IMR-90 (cell line): Measurements from ENCODE around the gene GRM4. TPM values are rescaled to one million over a fixed set of nuclear protein-coding genes. Genes with fewer than 3 reads are reported as not detected.
A peak's percentile ranks its signal among the peaks of the same experiment; 100 is the strongest.

Source experiments
- ATAC-seq: fragments of 200-7000 bp; cut with Tn5 transposase; 2 replicates; pipeline ENCODE4 v1.9.1; 2020; ENCODE audit warnings: low read depth, mild to moderate bottlenecking, moderate library complexity
- BruUV-seq: library from RNA; stranded (reverse); fragments of 400-500 nt; replicated peaks from 2 replicates; lab custom pipeline; 2021; lab: Mats Ljungman, UMichigan
- CTCF ChIA-PET: fragments of 300-600 bp; formaldehyde crosslinking; extraction: SDS; loops from one replicate; lab custom pipeline; 2021; ENCODE audit warnings: antibody characterized with exemption; lab: Yijun Ruan, JAX
- POLR2A ChIA-PET: fragments of 300-600 bp; sonication (Branson Sonifier 250); formaldehyde crosslinking; loops from one replicate; lab custom pipeline; 2022; ENCODE audit warnings: antibody characterized with exemption; ENCODE audit not compliant: unreplicated experiment; lab: Charles Lee
- DNase-seq: peaks from one replicate; pipeline ENCODE4 v3.0.0; 2013
- H2AFZ ChIP-seq: replicated peaks from 2 replicates; pipeline ENCODE3; 2013; ENCODE audit warnings: low read length, mild to moderate bottlenecking; ENCODE audit not compliant: poor library complexity
- H2AK5ac ChIP-seq: 2 replicates; pipeline ENCODE4 v1.6.1; 2013; ENCODE audit warnings: low read depth, low read length, inconsistent platforms
- H2AK9ac ChIP-seq: replicated peaks from 2 replicates; pipeline ENCODE3; 2013; ENCODE audit warnings: mild to moderate bottlenecking, low read depth, low read length, moderate library complexity; ENCODE audit not compliant: poor library complexity
- H2BK120ac ChIP-seq: 2 replicates; pipeline ENCODE4 v1.6.1; 2013; ENCODE audit warnings: low read depth, low read length, inconsistent platforms
- H2BK15ac ChIP-seq: 3 replicates; pipeline ENCODE4 v1.6.1; 2013; ENCODE audit warnings: low read depth, low read length, inconsistent platforms
- H2BK20ac ChIP-seq: 2 replicates; pipeline ENCODE4 v1.6.1; 2013; ENCODE audit warnings: low read depth, mild to moderate bottlenecking, inconsistent platforms, low read length, moderate library complexity
- H2BK5ac ChIP-seq: 2 replicates; pipeline ENCODE4 v1.6.1; 2013; ENCODE audit warnings: mild to moderate bottlenecking, low read depth, low read length, inconsistent platforms; ENCODE audit not compliant: poor library complexity, severe bottlenecking
- H3K14ac ChIP-seq: replicated peaks from 2 replicates; pipeline ENCODE4 v1.6.1; 2013; ENCODE audit warnings: low read depth, low read length, inconsistent platforms
- H3K18ac ChIP-seq: 2 replicates; pipeline ENCODE4 v1.6.1; 2013; ENCODE audit warnings: low read depth, low read length, control low read depth
- H3K23ac ChIP-seq: 2 replicates; pipeline ENCODE4 v1.6.1; 2013; ENCODE audit warnings: low read depth, low read length, inconsistent platforms
- H3K27ac ChIP-seq: 2 replicates; pipeline ENCODE4 v1.5.1; 2013; ENCODE audit warnings: mild to moderate bottlenecking, control low read depth, low read length; ENCODE audit not compliant: insufficient read depth
- H3K27me3 ChIP-seq: 2 replicates; pipeline ENCODE4 v1.6.1; 2013; ENCODE audit warnings: low read length; ENCODE audit not compliant: control insufficient read depth, insufficient read depth
- H3K36me3 ChIP-seq: 2 replicates; pipeline ENCODE4 v1.6.1; 2013; ENCODE audit warnings: low read length, mixed read lengths; ENCODE audit not compliant: control insufficient read depth, insufficient read depth
- H3K4ac ChIP-seq: 2 replicates; pipeline ENCODE4 v1.6.1; 2013; ENCODE audit warnings: low read depth, low read length, inconsistent platforms
- H3K4me1 ChIP-seq: 2 replicates; pipeline ENCODE4 v1.6.1; 2013; ENCODE audit warnings: low read length, mixed read lengths; ENCODE audit not compliant: control insufficient read depth, insufficient read depth
- H3K4me2 ChIP-seq: 2 replicates; pipeline ENCODE4 v1.6.1; 2013; ENCODE audit warnings: low read depth, mild to moderate bottlenecking, control low read depth, low read length, moderate library complexity
- H3K4me3 ChIP-seq: 2 replicates; pipeline ENCODE4 v1.5.1; 2013; ENCODE audit warnings: low read depth, mild to moderate bottlenecking, control low read depth, low read length, moderate library complexity; ENCODE audit not compliant: insufficient read depth
- H3K56ac ChIP-seq: 2 replicates; pipeline ENCODE4 v1.6.1; 2013; ENCODE audit warnings: low read length, inconsistent platforms; ENCODE audit not compliant: insufficient read depth; ENCODE audit errors: extremely low read depth
- H3K79me1 ChIP-seq, 2 experiments: 2 replicates each; pipeline ENCODE4 v1.6.1; 2013; ENCODE audit warnings: low read length in 2 of 2, inconsistent platforms in 1 of 2, low read depth in 1 of 2
- H3K9ac ChIP-seq: 2 replicates; pipeline ENCODE4 v1.6.1; 2013; ENCODE audit warnings: low read depth, low read length, control low read depth
- H3K9me1 ChIP-seq: 2 replicates; pipeline ENCODE4 v1.6.1; 2013; ENCODE audit warnings: low read length, inconsistent platforms; ENCODE audit not compliant: insufficient read depth
- H3K9me3 ChIP-seq: 2 replicates; pipeline ENCODE4 v1.6.1; 2013; ENCODE audit warnings: low read length; ENCODE audit not compliant: control insufficient read depth, insufficient read depth
- H4K20me1 ChIP-seq: 2 replicates; pipeline ENCODE4 v1.6.1; 2013; ENCODE audit warnings: low read length, inconsistent platforms; ENCODE audit not compliant: insufficient read depth
- H4K5ac ChIP-seq: 2 replicates; pipeline ENCODE4 v1.6.1; 2013; ENCODE audit warnings: mild to moderate bottlenecking, low read depth, low read length, control low read depth
- H4K8ac ChIP-seq, 2 experiments: 2 replicates each; pipeline ENCODE4 v1.6.1; 2013; ENCODE audit warnings: low read depth in 2 of 2, low read length in 2 of 2, control low read depth in 1 of 2, inconsistent platforms in 1 of 2
- H4K91ac ChIP-seq: 2 replicates; pipeline ENCODE4 v1.6.1; 2013; ENCODE audit warnings: low read depth, low read length, inconsistent platforms; ENCODE audit not compliant: insufficient read depth
- BHLHE40 ChIP-seq: fragments of 150-350 bp; IDR thresholded peaks from 2 replicates; pipeline ENCODE4 v1.6.1; 2016; ENCODE audit warnings: mild to moderate bottlenecking, low read depth, low read length
- CEBPB ChIP-seq: IDR thresholded peaks from 2 replicates; pipeline ENCODE4 v1.6.1; 2012; ENCODE audit warnings: low read depth, low read length, improper control_type of control experiment
- CHD1 ChIP-seq: IDR thresholded peaks from 2 replicates; pipeline ENCODE4 v1.6.1; 2012; ENCODE audit warnings: low read depth, low read length, improper control_type of control experiment
- FOS ChIP-seq: fragments of 150-350 bp; IDR thresholded peaks from 2 replicates; pipeline ENCODE4 v1.6.1; 2016; ENCODE audit warnings: low read depth, low read length
- MAFK ChIP-seq: IDR thresholded peaks from 2 replicates; pipeline ENCODE4 v1.6.1; 2012; ENCODE audit warnings: low read depth, low read length, improper control_type of control experiment
- MXI1 ChIP-seq: IDR thresholded peaks from 2 replicates; pipeline ENCODE4 v1.6.1; 2012; ENCODE audit warnings: low read depth, mild to moderate bottlenecking, low read length, moderate library complexity, borderline replicate concordance
- NFE2L2 ChIP-seq: fragments of 150-350 bp; IDR thresholded peaks from 2 replicates; pipeline ENCODE4 v1.6.1; 2016; ENCODE audit warnings: low read depth, mild to moderate bottlenecking, low read length
- POLR2A ChIP-seq: IDR thresholded peaks from 2 replicates; pipeline ENCODE4 v1.6.1; 2012; ENCODE audit warnings: mild to moderate bottlenecking, low read depth, low read length
- RAD21 ChIP-seq: IDR thresholded peaks from 2 replicates; pipeline ENCODE4 v1.6.1; 2012; ENCODE audit warnings: low read length, improper control_type of control experiment
- RCOR1 ChIP-seq: IDR thresholded peaks from 2 replicates; pipeline ENCODE4 v1.6.1; 2012; ENCODE audit warnings: mild to moderate bottlenecking, low read length, improper control_type of control experiment; ENCODE audit not compliant: insufficient replicate concordance
- RFX5 ChIP-seq: IDR thresholded peaks from 2 replicates; pipeline ENCODE4 v1.8.0; 2012; ENCODE audit warnings: low read depth, mild to moderate bottlenecking, low read length, moderate library complexity
- SMC3 ChIP-seq: fragments of 150-350 bp; IDR thresholded peaks from 2 replicates; pipeline ENCODE4 v1.6.1; 2016; ENCODE audit warnings: low read depth, mild to moderate bottlenecking, antibody characterized with exemption, low read length, moderate library complexity
- WGBS, 2 experiments: methylation state at CpG; one replicate each; pipeline versions ENCODE4 v1.1.5 to v1.1.7; 2013; ENCODE audit warnings: missing lambda C conversion rate in 2 of 2; ENCODE audit not compliant: insufficient read length in 1 of 2; ENCODE audit errors: extremely low coverage in 2 of 2; 5-methylcytosine and 5-hydroxymethylcytosine counted together
- dilution Hi-C: fragments of 300-500 bp; cut with HindIII; formaldehyde crosslinking; loops from one replicate; pipeline ENCODE4 v1.14.3; 2018; ENCODE audit warnings: low sequenced_read_pairs; ENCODE audit not compliant: unreplicated experiment
- in situ Hi-C: fragments of 300-500 bp; cut with MboI; formaldehyde crosslinking; loops from 3 replicates; pipeline ENCODE4 v1.14.3; 2019; ENCODE audit warnings: low sequenced_read_pairs, inconsistent platforms, mixed read lengths
- intact Hi-C: fragments of 100-400 bp; cut with micrococcal nuclease; formaldehyde crosslinking; loops from 2 replicates; pipeline ENCODE4 v1.10.0; 2022
- polyA plus RNA-seq, 3 experiments: library from polyadenylated mRNA; depleted of rRNA; stranded (reverse); fragments of >200 nt; gene quantifications; 2 replicates each; pipeline ENCODE4 v1.2.3, GENCODE V29; 2012; ENCODE audit warnings: low replicate concordance in 1 of 3
- total RNA-seq: library from RNA; depleted of rRNA; stranded (reverse); fragments of >200 nt; gene quantifications from 2 replicates; pipeline ENCODE4 v1.2.3, GENCODE V29; 2012
- TF ChIP-seq, protein P1 (sequence below): fragments of 150-350 bp; IDR thresholded peaks from 2 replicates; pipeline ENCODE4 v1.6.1; 2017; ENCODE audit warnings: mild to moderate bottlenecking, antibody characterized with exemption, low read length, low read depth
- TF ChIP-seq, protein P2 (sequence below): fragments of 150-350 bp; IDR thresholded peaks from 2 replicates; pipeline ENCODE4 v1.6.1; 2016; ENCODE audit warnings: low read depth, mild to moderate bottlenecking, low read length, moderate library complexity, borderline replicate concordance

The GRM4 gene
- total and polyA plus RNA-seq, 2 of the 4 experiments (the other 2 are of a cell fraction) = 0.02 TPM; not detected in 1

DNA sequence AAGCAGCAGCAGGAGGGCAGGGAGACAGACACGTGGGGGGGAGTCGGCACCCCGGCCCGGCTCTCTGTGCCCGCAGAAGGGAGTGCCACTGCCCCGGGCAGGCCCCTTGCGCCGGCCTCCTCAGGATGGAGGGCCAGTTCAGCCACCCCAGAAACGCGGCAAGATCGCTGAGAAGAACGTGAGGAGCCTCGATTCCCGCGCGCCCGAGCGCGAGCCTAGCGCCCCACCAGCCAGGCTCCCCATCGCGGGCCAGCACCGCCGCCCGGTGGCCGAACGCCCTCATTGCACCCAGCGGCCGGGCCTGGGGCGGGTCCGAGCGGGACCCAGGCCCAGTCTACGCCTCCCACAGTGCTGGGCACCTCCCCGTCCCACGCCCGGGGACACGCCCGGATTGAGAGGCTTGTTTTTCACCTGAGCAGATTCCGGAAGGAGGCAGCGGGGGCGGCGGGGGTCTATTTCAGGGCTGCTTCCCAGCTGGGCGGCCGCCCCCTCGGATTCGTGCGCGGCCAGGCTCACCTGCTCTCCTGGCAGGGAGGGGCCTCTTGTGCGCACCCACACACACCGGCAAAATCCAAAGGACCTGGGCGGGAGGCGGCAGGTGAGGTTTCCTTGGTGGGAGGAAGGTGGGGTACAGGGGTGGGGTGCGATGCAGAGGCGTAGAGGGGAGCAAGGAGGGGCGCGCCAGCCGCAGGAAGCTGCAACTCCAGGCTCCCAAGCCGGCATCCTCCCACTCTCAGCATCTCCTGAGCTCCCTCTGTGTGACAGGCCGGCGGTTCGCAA lies 9.0 kb upstream of the GRM4 start:
- Histone ChIP-seq H3K9me1 (no peaks in the 10 kb centered on the region), H4K20me1 (no peaks in the 10 kb centered on the region), H3K18ac (no peak overlapping the region), H3K36me3 (no peaks in the 10 kb centered on the region), H3K4me2 (peak overlapping the region; percentile 80), H2AK9ac (peak overlapping the region; percentile 89), H3K79me1 (no peaks in the 10 kb centered on the region), H3K4me1 (no peaks in the 10 kb centered on the region), H3K14ac (no peak overlapping the region), H3K9ac (no peak overlapping the region), H2AK5ac (0 out of 2 replicates have a peak overlapping the region, but pooled peaks have one; percentile 43), H2BK15ac (no peak overlapping the region), H3K23ac (no peak overlapping the region), H2BK20ac (no peak overlapping the region), H3K27me3 (peaks cover 61% of the 10 kb centered on the region), H3K9me3 (peaks cover 7% of the 10 kb centered on the region), H2AFZ (peak overlapping the region; percentile 89), H3K4me3 (no peak overlapping the region), H2BK120ac (no peak overlapping the region), H3K56ac (no peak overlapping the region), H3K4ac (no peak overlapping the region), H4K91ac (no peak overlapping the region), H4K5ac (no peak overlapping the region), H2BK5ac (no peak overlapping the region), H3K27ac (no peak overlapping the region), H4K8ac (no peak overlapping the region)
- ATAC-seq (peak; percentile 97), DNase-seq (peak; percentile 26)
- WGBS, 2 experiments = 9% methylated on average over 31 of the region's 61 CpGs; no CpG with 5 or more reads in 1 of the 2 experiments
- in situ Hi-C loops = loop anchor here (10.0 to 25.0 kb wide), 4 partner anchors 390 to 982 kb away; partner anchors contain the start of genes BAK1, TCP11 and UQCC2
- dilution Hi-C loops = no loop called here
- POLR2A ChIA-PET = no interaction called here
- BruUV-seq = no TSS peak
- CTCF ChIA-PET = interaction anchor here (0.7 to 1.5 kb wide), 5 partner anchors 14 to 444 kb away, joined by 3 to 4 read pairs (median 4); partner anchors contain the start of gene UQCC2
- intact Hi-C loops = loop anchor here (1.0 to 2.0 kb wide), 5 partner anchors 100 to 566 kb away; partner anchors contain the start of gene UQCC2
- TF ChIP-seq, protein P1, sequence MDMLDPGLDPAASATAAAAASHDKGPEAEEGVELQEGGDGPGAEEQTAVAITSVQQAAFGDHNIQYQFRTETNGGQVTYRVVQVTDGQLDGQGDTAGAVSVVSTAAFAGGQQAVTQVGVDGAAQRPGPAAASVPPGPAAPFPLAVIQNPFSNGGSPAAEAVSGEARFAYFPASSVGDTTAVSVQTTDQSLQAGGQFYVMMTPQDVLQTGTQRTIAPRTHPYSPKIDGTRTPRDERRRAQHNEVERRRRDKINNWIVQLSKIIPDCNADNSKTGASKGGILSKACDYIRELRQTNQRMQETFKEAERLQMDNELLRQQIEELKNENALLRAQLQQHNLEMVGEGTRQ = no peak
- TF ChIP-seq MAFK (no peak), RFX5 (no peak), SMC3 (peak; percentile 85), FOS (no peak), NFE2L2 (no peak), CHD1 (no peak), BHLHE40 (peak; percentile 33; the same call in 1 of the 2 replicates), MXI1 (no peak), RAD21 (peak; percentile 97), CEBPB (no peak), POLR2A (0 out of 2 replicates have a peak, but pooled peaks have one; percentile 47), RCOR1 (no peak)
- TF ChIP-seq, protein P2, sequence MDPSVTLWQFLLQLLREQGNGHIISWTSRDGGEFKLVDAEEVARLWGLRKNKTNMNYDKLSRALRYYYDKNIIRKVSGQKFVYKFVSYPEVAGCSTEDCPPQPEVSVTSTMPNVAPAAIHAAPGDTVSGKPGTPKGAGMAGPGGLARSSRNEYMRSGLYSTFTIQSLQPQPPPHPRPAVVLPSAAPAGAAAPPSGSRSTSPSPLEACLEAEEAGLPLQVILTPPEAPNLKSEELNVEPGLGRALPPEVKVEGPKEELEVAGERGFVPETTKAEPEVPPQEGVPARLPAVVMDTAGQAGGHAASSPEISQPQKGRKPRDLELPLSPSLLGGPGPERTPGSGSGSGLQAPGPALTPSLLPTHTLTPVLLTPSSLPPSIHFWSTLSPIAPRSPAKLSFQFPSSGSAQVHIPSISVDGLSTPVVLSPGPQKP = no peak
